Posterior cingulate gyrus (tissue), 11 donors: ENCODE results near the gene DDRGK1.

Experiments used
- DNase-seq, 10 donors: peaks; one replicate each; pipeline versions ENCODE4 v3.0.0 to v3.0.0-alpha.2; 2020 to 2021; ENCODE audit warnings: mixed read lengths in 3 of 10
- intact Hi-C: fragments of 100-400 bp; cut with DNase I; formaldehyde crosslinking; loops from one replicate; pipeline ENCODE4 v1.15.1; 2023

Gene DDRGK1

GRCh38 chr20:3237011-3237957, 32.8 kb upstream of the DDRGK1 start:
- intact Hi-C loops, result no loop called here
- no peak for DNase-seq

GRCh38 chr20:3235666-3236324, 31.3 kb upstream of the DDRGK1 start:
- intact Hi-C loops, result no loop called here
- no peak for DNase-seq

- DNase-seq, result no peak
- intact Hi-C loops, result no loop called here
Measured at GRCh38 chr20:3233991-3234498, 29.6 kb upstream of the DDRGK1 start.

GRCh38 chr20:3233131-3233990, 28.9 kb upstream of the DDRGK1 start:
- intact Hi-C loops, result no loop called here
- DNase-seq, result no peak

- no peak for DNase-seq
- intact Hi-C loops, result no loop called here
Measured at GRCh38 chr20:3231889-3232588, 27.6 kb upstream of the DDRGK1 start.

- intact Hi-C loops, result no loop called here
- no peak for DNase-seq
Measured at GRCh38 chr20:3231116-3231515, 26.6 kb upstream of the DDRGK1 start.

GRCh38 chr20:3229798-3230197, 25.3 kb upstream of the DDRGK1 start:
- intact Hi-C loops, result no loop called here

GRCh38 chr20:3229158-3229557, 24.7 kb upstream of the DDRGK1 start:
- no peak for DNase-seq
- intact Hi-C loops, result no loop called here

More at GRCh38 chr20:3229798-3230197, 25.3 kb upstream of the DDRGK1 start:
- no peak for DNase-seq

GRCh38 chr20:3228750-3229032, 24.2 kb upstream of the DDRGK1 start:
- intact Hi-C loops, result no loop called here
- no peak for DNase-seq

- intact Hi-C loops, result no loop called here
- DNase-seq, result no peak
Measured at GRCh38 chr20:3227936-3228749, 23.7 kb upstream of the DDRGK1 start.

- intact Hi-C loops, result no loop called here
- no peak for DNase-seq
Measured at GRCh38 chr20:3227506-3227905, 23.0 kb upstream of the DDRGK1 start.

GRCh38 chr20:3226864-3227263, 22.4 kb upstream of the DDRGK1 start:
- intact Hi-C loops, result no loop called here
- DNase-seq, result no peak

- DNase-seq, result no peak
- intact Hi-C loops, result no loop called here
Measured at GRCh38 chr20:3226093-3226492, 21.6 kb upstream of the DDRGK1 start.

GRCh38 chr20:3224681-3225421, 20.4 kb upstream of the DDRGK1 start:
- no peak for DNase-seq
- intact Hi-C loops, result no loop called here

- DNase-seq, result no peak
- intact Hi-C loops, result no loop called here
Measured at GRCh38 chr20:3223994-3224680, 19.7 kb upstream of the DDRGK1 start.

- intact Hi-C loops, result no loop called here
- no peak for DNase-seq
Measured at GRCh38 chr20:3223651-3223993, 19.1 kb upstream of the DDRGK1 start.

GRCh38 chr20:3222635-3223600, 18.4 kb upstream of the DDRGK1 start:
- intact Hi-C loops, result no loop called here
- DNase-seq, result no peak
